ENCODE measurements around the gene ENC1. TPM values are rescaled to one million over a fixed set of nuclear protein-coding genes. Genes with fewer than 3 reads are reported as not detected.

Gene ENC1
- total and polyA plus RNA-seq, 10 of the 15 experiments (the other 5 are each of a cell fraction or from before 2014, with no cell fraction given), result 8.2 to 55.5 (median 32.1) TPM

- Histone ChIP-seq H4K20me1 (ENCODE audit: control insufficient read depth, insufficient read depth) (no peaks in the 10 kb centered on the region), H3K9me3 (replicated peaks; ENCODE audit: control insufficient read depth, insufficient read depth, low read length) (no peaks in the 10 kb centered on the region), H3K36me3 (ENCODE audit: control insufficient read depth in 2 of 2, insufficient read depth in 2 of 2, low read length in 1 of 2) (peaks cover 9% of the 10 kb centered on the region in 2 experiments), H3K4me3 (peak overlapping the region; percentile 92), H3K79me2 (ENCODE audit: control insufficient read depth, insufficient read depth, low read length) (peaks cover 54% of the 10 kb centered on the region), H3K9ac (ENCODE audit: control insufficient read depth, insufficient read depth, low read length) (peak overlapping the region; percentile 84), H2AFZ (ENCODE audit: control insufficient read depth, low read depth, low read length) (peak overlapping the region; percentile 40), H3K4me2 (ENCODE audit: control insufficient read depth, insufficient read depth) (peak overlapping the region; percentile 87), H3K27me3 (replicated peaks in 1 of 2; ENCODE audit: control insufficient read depth in 2 of 2, insufficient read depth in 2 of 2, low read length in 1 of 2) (no peaks in the 10 kb centered on the region; a peak in 1 of 4 replicates), H3K4me1 (ENCODE audit: control insufficient read depth, insufficient read depth, low read length) (peaks cover 9% of the 10 kb centered on the region), H3K27ac (ENCODE audit: control insufficient read depth, insufficient read depth) (peak overlapping the region; percentile 55)
- intact Hi-C loops (cut with micrococcal nuclease; ENCODE audit: unreplicated experiment), result loop anchor here (1.0 to 10.0 kb wide), 7 partner anchors 9 to 955 kb away; no protein-coding TSS in a partner anchor
- no peak for DNase-seq (ENCODE audit: low read depth, low spot score)
- no TSS peak for BruUV-seq (replicated peaks)
- WGBS (ENCODE audit: insufficient coverage, insufficient replicate concordance, low lambda C conversion rate, missing lambda C conversion rate), result 1% methylated on average over 55 of the region's 57 CpGs
- ChIA-PET POLR2A (interaction anchor here (0.7 to 1.5 kb wide), 4 partner anchors 52 to 643 kb away, joined by 3 to 5 read pairs (median 3); no protein-coding TSS in a partner anchor), CTCF (interaction anchor here (0.7 to 5.6 kb wide), 19 partner anchors 8 to 977 kb away, joined by 3 to 65 read pairs (median 4); no protein-coding TSS in a partner anchor), SMC1A (ENCODE audit: uncharacterized antibody, unreplicated experiment) (interaction anchor here (0.8 to 8.1 kb wide), 14 partner anchors 8 to 738 kb away, joined by 3 to 71 read pairs (median 10); no protein-coding TSS in a partner anchor), RAD21 (ENCODE audit: unreplicated experiment) (interaction anchor here (0.6 to 5.5 kb wide), 26 partner anchors 9 to 1293 kb away, joined by 3 to 45 read pairs (median 4); no protein-coding TSS in a partner anchor)
- in situ Hi-C loops (cut with MboI), result loop anchor here (5.0 kb wide), 1 partner anchor 148 kb away; no protein-coding TSS in a partner anchor
- no peak for FAIRE-seq
- peak; percentile 56 for ATAC-seq
- no peak for TF ChIP-seq ZBTB40 (IDR thresholded peaks at IDR 0.05; ENCODE audit: borderline replicate concordance)
- TF ChIP-seq EED (IDR thresholded peaks at IDR 0.05; ENCODE audit: low read depth), result no peak
- TF ChIP-seq WRNIP1 (IDR thresholded peaks at IDR 0.05; ENCODE audit: borderline replicate concordance, low read depth, low read length), result no peak
- no peak for TF ChIP-seq PRDM15 (CRISPR knock-in tag; IDR thresholded peaks at IDR 0.05)
- TF ChIP-seq, protein P1, sequence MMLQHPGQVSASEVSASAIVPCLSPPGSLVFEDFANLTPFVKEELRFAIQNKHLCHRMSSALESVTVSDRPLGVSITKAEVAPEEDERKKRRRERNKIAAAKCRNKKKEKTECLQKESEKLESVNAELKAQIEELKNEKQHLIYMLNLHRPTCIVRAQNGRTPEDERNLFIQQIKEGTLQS (IDR thresholded peaks at IDR 0.05; ENCODE audit: borderline replicate concordance, extremely low read depth, low read depth, low read length), result no peak
- no peak for TF ChIP-seq NBN (IDR thresholded peaks at IDR 0.05)
- no peak for TF ChIP-seq HDAC6 (IDR thresholded peaks at IDR 0.05; ENCODE audit: unreplicated experiment)
- TF ChIP-seq PAX5 (IDR thresholded peaks at IDR 0.05; ENCODE audit: borderline replicate concordance, low read depth, low read length), result no peak
- TF ChIP-seq ZBTB11 (CRISPR knock-in tag; IDR thresholded peaks at IDR 0.05), result no peak
- TF ChIP-seq ESRRA (IDR thresholded peaks at IDR 0.05; ENCODE audit: low read length), result no peak
These were observed 600 bp downstream of the ENC1 start for GRCh38 chr5:74639807-74640449.

Data from GM12878 (cell line).